ENCODE data around the gene HRH2.

Gene HRH2

DNA sequence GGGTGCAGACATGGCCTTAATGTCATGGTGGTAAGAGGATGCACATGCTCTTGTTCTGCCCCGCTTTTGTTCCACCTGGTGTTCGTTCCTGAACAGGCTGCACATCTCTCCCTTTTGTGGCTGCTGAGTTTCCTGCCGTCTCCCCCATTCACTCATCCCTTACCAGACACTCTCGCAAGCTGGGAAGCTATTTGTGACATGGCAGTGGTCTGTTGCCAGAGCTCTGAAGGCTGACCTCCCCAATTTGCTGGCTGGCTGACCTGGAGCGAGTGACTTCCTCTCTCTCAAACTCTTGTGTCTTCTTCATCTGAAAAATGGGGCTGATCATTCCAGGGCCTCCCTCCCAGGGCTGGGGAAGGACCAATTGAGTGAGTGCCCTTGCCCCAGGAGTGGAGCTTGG is 35.9 kb downstream of the HRH2 start:
- no peak for DNase-seq

DNA sequence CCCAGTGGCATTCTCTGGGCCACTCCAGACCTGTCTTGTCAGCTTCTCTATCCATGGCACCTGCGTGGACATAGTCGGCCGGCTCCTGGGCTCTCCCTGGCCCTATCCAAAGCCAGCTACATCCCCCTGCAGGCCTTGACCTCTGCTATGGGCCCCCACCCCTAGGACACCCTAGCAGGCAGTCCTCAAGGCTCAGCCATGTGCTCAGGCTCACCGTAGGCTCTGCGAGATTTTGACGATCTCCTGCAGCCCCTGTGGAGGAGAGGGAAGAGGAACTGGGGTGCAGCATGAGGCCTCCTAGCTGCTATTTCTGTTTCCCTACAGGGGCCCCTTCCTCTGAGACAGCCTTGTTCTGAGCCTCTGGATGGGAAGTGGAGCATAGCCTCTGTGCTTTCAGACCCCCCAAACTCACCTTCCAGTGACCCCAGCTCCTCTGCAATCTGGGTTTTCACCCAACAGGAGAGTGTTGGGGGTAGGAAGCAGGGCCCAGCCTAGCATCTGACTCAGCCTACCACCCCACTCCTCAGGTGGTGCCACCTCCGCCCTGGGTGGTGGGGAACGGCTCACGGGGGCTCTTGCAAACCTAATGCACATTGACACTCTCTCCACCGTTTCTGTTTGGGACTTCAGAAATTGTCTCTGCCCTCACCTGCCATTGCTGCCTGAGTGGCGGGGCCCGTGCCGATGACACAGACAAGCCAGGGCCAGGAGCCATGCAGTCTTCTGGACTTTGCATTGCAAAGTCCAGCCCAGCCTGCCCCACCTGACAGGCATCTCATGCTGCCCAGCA is 36.7 kb downstream of the HRH2 start:
- no peak for DNase-seq

DNA sequence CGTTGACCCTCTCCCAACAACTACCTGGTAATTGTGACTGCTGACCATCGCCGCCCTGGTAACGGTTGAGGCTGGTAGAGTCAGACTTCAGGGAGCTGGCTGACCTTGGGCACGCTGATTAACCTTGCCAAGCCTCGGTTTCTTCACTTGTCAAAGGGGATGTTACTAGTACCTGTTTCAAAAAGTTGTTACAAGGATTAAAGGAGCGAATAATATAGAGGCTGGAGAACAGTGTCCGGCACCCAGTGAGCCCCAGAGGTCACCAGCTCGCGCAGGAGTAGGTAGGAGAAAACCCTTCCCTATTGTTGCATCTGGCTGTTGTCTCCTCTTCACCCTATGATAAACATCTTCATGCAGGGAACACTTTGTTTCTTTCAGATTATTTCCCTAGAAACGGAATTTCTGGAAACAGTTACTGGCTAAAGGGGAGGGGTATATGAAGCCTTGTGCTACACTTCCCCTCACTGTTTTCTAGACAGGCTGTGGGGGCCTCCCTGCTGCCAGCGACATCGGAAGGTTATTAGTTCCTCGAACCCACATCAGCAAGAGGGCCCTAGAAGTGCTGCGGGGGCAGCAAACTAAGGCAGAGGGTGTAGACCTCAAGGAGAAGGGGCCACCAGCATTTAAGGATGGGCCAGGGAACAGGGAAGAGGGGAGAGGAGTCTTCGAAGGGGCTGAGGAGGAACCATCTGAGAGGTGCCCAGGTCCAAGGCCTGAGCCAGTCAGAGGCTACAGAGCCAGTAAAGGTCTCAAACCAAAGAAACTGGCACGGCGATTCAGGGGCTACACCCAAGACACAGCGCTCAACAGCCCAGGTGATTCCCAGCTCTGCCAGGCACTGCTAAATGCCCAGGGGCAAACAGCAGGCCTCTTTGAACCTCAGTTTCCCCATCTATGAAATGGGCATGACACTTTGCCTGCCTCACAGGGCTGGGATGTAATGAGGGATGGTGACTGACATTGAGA is 37.6 kb downstream of the HRH2 start:
- no peak for DNase-seq

- DNase-seq = peak; percentile 88 to 89
These were observed 38.4 kb downstream of the HRH2 start for GRCh38 chr5:175696139-175696854.

DNA sequence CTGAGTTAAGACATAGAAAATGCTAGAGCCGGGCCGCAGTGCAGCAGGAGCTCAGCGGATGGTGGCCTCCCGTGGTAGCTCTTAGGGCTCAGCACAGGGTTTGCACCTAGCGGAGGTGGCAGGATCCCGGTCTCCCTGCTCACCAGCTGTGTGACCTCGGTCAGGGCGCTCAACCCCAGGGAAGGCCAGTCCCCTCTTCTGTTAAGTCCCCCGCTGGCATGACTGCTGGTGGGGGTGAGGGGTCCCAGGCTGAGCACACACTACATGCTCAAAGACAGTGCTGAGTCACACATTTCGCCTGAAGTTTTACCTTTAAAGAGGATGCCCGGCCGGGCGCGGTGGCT is 39.0 kb downstream of the HRH2 start:
- no peak for DNase-seq

DNA sequence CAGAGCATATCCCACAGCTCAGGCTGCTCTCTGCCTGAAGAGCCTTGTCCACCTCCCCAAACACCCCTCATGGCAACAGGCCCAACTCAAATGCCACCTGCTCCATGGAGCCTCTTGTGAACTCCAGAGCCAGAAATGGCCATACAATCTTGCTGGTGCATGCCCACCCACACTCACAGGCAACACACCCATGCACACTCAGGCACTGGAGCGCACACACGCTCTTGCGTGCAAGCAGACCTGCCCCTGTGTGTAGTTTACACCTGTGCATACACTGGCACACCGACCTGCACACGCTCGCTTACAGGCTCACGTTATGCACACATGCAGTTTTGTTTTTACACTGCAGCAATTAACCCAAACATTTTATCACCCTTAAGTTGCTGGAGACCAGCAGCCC is 40.0 kb downstream of the HRH2 start:
- DNase-seq = no peak

GRCh38 chr5:175698401-175699115 is 40.7 kb downstream of the HRH2 start:
- DNase-seq = no peak

DNA sequence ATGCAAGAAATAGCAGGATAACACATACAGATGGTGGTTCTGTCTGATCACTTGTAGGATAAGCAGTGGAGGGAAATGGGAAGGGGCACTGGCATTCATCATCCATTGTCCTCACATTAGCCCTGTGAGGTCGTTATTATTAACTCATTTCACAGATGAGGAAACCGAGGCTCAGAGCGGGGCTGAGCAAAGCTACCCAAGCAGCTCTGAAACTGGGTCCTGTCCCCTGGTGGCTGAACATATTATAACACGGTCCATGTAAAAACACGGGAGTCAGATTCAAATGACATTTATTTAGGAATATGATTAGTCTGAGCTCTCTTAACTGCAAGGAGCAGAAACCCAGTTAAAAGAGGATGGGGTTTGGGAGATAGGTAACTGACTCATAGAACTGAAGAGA is 43.1 kb downstream of the HRH2 start:
- no peak for DNase-seq

GRCh38 chr5:175701797-175702196 is 43.9 kb downstream of the HRH2 start:
- no peak for DNase-seq

- no peak for DNase-seq
These were observed 48.6 kb downstream of the HRH2 start for GRCh38 chr5:175706499-175706898.

DNA sequence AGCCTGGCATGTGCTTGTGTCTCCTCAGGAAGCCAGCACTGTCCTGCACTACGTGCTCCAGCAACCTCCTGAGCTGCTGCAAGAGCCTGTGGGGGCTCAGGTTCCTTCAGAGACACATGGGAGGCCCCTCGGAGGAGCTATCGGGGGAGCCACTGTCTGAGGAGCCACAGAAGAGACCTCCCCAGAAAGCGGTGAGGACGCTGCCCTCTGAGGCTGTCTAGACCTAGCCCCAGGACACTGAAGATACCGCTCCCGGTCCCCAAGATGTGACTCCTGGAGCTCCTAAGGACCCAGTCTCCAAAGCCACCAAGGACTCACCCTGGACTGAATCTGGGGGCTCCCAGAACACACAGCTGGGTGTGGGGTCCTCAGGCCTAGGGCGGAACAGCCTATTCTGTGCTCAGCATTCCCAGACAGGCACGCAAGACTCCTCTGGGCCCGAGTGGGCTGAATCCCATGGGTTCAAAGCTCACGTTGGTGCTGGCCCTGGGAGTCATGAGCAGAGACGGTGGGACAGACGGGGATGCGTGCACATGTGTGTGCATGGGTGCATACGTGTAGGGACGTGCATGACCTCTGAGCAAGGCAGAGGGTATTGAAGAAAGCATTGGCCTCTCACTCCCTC is 50.0 kb downstream of the HRH2 start:
- DNase-seq = no peak

GRCh38 chr5:175709276-175709781 is 51.5 kb downstream of the HRH2 start:
- DNase-seq = no peak

- no peak for DNase-seq
These were observed 52.5 kb downstream of the HRH2 start for GRCh38 chr5:175710326-175710725.

GRCh38 chr5:175711031-175711430 is 53.2 kb downstream of the HRH2 start:
- no peak for DNase-seq

DNA sequence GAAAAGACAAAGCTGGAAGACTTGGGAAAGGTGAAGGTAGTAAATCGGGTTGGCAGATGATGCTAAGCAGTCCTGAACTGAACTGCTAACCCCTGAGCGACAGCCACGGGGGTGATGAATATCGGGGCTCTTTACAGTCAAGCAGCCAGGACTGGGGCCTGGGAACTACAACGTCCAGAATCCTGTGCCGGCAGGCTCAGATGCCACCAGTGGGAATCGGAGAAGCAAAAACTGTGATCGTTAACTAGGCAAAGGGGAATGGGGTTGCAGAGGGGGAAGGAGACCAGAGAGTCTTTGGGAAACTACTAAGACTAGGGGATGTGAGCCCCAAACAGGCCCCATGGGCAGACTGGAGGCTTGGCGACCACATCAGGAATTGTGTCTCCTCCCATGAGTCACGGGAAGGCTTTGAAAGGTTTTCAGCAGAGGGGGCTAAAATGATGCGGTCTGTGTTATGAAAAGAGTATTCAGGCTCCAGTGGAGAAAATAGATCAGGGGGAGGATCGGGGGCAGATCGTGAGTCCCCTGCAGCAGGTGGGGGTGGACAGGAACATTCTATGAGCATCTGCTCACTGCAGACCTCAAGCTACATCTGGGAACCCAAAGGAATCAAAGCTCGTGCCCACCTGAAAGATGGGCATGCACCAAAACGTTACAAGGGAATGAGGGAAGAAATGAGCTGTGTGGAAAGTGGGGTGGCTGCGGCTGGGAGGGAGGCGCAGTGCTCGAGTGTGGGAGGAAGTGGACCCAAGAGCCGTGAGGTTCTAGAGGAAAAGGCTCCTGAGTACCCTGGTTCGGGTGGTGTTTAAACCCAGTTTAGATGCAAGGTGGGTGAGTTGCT is 53.8 kb downstream of the HRH2 start:
- DNase-seq = no peak

- no peak for DNase-seq
These were observed 54.4 kb downstream of the HRH2 start for GRCh38 chr5:175712313-175712680.

GRCh38 chr5:175712681-175713085 is 54.8 kb downstream of the HRH2 start:
- no peak for DNase-seq

DNA sequence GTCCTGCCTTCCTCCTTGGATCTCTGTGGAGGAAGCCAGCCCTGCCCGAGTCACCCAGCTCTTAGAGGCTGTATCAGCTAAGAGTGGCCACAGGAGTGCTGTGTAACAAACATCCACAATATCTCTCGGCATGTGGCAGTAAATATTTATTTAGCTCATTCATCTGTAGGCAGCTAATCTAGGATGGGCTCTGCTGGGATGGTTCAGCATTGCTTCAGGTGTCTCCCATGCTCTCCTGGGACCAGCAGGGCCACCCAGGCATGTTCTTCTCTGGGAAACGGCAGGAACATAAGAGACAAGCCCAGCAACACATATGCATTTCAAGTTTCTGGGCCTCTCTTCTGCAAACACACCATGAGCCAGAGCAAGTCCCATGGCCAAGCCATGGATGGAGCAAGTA is 56.1 kb downstream of the HRH2 start:
- no peak for DNase-seq

- no peak for DNase-seq
These were observed 56.7 kb downstream of the HRH2 start for GRCh38 chr5:175714479-175715085.

DNA sequence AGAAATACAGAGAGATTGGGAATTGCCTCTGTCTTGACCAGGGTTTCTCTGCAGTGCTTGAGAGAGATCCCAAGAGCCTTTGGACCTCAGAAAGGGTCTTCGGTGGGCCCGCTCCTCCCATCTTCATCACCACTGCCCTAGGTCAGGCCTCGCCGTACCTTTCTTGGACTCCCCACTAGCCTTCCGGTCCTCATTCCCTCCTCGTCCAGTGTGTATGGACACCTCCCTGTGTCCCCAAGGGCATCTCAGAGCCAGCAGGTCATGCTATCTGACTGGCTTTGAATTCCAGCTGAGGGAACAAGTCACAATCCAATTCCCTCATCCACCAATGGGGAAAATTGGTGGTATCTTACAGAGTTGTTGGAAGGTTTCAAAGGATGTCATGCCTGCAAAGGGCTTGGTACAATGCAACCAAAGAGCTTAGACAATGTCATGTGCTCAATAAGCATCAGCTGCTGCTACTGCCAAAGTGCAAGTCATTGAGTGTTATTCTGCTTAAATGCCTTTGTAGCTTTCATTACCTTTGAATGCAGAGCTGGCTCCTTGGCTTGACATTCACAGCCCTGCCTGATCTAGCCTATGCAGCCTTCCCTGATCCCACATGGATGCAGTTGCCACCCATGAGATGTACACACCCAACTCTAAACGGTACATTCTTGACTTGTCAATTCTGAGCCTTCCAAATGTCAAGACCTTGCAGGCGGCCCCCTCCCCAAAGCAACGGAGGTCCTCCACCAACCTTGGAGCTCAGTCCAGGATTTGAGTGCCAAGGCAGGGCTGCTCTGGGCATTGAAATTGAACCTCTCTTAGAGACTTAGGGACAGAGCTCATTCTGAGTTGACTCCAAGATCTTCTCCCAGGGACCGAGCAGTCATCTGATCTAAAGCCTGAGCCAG is 58.0 kb downstream of the HRH2 start:
- no peak for DNase-seq

All from activated CD4-positive, alpha-beta T cell treated with anti-CD3 and anti-CD28 coated beads, Interleukin-2, amount 50 U/mL, for 48 hours (primary cell).